HL-60 (cell line): Measurements from ENCODE around the gene OR14K1.

Experiments used
- CTCF ChIP-seq: IDR thresholded peaks from one replicate; pipeline ENCODE4 v1.5.1; 2011; ENCODE audit warnings: low read length, control low read depth, inconsistent platforms; ENCODE audit not compliant: insufficient read depth
- REST ChIP-seq: IDR thresholded peaks from 2 replicates; pipeline ENCODE4 v1.6.1; 2012; ENCODE audit warnings: low read depth; ENCODE audit not compliant: insufficient replicate concordance

- no peak for TF ChIP-seq REST
- TF ChIP-seq CTCF: no peak
These were observed 17.2 kb upstream of the OR14K1 start for GRCh38 chr1:247721222-247721621.
